ENCODE results near the gene ACTR1B.
"Not testable (repeated sequence)": the region's sequence is repeated elsewhere in the genome, so short reads cannot be mapped to it uniquely, and the experiment has no call there.

Gene ACTR1B

GRCh38 chr2:97663962-97664635 lies at the start of gene ACTR1B:
TSS of gene ACTR1B (minus strand) at chr2:97664044. CDS start at chr2:97663890, 154 bp downstream.
- peak; percentile 88 to 98 (median 96) for DNase-seq

DNA sequence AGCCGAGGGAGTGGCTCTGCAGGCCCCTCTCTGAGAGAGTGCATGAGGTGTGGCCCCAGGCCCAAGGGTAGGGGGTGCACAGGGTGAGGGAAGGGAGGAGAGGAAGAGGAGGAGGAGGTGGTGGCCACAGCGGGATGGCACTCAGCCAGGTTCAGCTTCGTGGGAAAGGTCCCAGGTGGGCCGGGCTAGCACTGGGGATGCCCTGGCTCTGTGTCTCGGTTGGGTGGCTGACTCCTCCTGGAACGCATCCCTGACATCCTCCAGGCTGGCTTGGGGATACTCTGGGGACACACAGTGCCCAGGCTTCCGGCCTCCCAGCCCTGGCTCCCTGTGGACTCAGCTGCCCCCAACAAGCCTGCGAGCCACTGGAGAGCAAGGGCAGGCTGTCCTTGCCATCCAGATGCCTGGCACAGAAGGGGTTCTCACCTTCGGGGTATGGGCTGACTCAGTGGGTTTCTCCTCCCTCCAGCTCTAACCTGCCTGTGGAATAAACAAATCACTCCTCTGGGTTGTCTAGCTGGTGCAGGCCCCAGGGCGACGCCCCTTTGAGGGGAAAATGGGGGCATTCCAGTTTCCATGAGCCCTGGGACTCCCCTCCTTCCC lies 49.0 kb upstream of the ACTR1B start:
- DNase-seq, result no peak

GRCh38 chr2:97712175-97712574 lies 48.3 kb upstream of the ACTR1B start:
- DNase-seq, result not testable (repeated sequence)

DNA sequence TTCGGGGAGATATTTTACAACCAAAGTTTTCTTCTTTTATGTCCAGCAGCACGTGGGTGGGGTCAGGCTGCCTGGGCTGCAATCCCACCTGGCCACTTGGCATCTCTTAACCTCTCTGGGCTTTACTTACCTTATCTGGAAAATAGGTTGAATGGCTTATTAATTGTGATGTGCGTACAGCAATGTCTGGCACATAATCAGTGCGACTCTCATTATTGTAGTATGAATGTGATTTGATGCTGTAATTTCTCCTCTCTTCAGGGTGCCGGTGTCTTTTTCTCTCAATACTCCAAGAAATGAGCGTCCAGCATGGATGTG lies 47.5 kb upstream of the ACTR1B start:
- no peak for DNase-seq

- DNase-seq, result no peak
Observed at GRCh38 chr2:97708608-97709007, 44.8 kb upstream of the ACTR1B start.

GRCh38 chr2:97708048-97708380 lies 44.2 kb upstream of the ACTR1B start:
- no peak for DNase-seq

- no peak for DNase-seq
Observed at GRCh38 chr2:97707362-97708047, 43.7 kb upstream of the ACTR1B start.

DNA sequence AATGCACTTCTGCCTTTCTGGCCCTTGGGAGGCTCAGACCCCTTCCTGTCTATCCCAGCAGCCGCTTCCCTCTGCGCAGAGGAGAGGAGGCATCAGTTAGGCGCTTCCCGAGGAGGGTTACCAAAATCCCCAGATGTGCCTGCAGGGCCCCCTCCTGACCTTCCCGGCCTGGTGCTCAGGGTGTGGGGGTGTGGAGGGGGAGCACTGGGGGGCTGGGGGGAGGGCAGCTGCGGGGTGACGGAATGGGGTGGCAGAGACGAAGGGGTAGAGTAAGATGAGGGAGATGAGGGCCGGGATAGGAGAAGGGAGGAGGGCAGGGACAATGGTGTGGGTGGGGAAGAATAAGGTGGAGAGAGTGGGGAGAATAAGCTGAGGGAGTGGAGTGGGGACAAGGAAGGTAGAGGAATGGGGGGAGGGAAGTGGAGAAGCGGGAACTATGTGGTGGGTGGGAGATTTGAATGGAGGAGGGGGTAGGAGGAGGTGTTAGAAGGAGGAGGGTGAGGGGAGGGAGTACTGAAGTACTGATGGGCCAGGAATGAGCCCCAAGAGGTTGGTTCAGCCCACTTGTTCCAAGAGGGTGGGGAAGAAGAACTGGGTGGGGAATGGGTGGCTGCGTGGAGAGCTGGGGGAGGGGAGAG lies 43.0 kb upstream of the ACTR1B start:
- no peak for DNase-seq

DNA sequence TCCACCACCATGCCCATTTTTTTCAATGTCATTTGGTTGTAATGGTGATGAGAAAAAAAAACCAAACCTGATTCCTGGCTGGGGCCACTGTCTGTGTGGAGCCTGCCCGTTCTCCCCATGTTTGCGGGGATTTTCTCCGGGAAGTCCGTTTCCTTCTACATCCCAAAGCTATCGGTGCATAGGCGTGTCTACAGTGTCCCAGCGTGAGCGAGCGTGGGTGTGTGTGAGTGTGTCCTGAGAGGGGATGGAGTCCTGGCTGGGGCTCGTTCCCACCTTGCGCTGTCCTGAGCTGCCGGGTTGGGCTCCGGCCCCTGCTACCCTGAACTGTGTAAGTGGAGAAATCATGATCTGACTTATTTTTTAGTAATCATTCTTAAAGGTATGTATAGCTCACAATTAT lies 42.3 kb upstream of the ACTR1B start:
- DNase-seq, result no peak

DNA sequence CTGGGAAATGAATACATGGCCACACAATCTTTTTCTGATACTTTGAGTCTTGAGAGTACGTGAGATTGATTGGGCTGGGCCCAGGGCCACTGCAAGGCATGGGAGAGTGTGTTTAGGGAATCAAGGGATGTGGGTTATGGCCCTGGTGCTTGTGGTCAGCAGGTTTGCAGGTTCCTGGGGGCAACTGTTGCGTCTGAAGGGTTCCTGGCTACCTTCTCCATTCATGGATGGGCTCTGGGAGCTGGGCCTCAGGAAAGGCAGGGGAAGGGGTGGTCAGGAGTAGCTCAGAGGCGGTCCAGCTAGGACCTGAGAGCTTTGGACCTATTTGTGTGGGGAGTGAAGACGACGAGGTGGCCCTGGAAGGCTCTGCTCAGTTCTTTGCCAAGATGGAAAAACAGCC lies 41.1 kb upstream of the ACTR1B start:
- no peak for DNase-seq

DNA sequence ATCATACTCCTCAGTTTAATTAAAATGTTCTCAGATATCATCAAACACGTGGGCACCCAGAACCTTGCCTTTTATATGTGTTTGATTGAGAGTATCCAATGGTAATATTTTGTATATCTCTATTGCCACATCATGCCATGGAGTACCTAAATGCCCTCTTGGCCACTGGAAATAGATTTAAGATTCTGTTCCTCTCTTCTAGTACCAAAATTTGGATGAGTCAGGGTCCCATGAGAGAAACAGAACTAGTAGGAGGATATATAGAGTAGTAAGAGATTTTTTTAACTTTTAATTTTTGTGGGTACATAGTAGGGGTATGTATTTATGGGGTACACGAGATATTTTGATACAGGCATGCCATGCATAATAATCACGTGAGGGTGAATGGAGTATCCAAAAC lies 39.9 kb upstream of the ACTR1B start:
- DNase-seq, result no peak

DNA sequence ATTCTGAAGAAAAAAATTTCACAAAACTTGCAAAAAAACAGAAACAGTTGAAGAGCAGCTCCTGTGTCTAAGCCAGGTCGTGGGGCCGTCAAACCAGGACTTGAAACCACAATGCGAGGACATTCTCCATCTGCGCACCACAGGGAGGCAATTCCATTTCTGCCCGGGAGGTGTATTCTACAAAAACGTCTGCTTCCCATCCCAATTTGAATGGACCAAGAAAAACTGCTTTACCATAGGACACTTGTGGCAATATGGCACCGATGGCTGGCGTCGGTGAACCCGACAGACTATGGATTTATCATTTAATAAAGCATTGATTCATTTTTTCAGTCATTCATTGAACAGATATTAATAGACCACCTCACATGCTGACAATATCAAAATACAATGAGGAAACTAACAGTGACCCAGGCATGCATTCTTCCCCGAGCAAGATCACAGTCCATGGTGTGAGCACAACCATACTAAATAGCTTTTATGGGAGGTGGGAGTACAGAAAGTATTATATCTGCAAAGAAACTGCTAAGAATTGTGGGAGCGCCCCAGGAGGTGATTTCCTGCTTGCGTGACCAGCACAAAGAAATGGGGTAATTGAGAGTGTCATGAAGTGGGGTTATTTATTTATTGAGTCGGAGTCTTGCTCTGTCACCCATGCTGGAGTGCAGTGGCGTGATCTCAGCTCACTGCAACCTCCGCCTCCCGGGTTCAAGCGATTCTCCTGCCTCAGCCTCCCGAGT lies 39.1 kb upstream of the ACTR1B start:
- DNase-seq, result no peak

GRCh38 chr2:97701851-97702465 lies 38.1 kb upstream of the ACTR1B start:
- no peak for DNase-seq

- DNase-seq, result no peak
Observed at GRCh38 chr2:97701186-97701585, 37.3 kb upstream of the ACTR1B start.

GRCh38 chr2:97699765-97700444 lies 36.1 kb upstream of the ACTR1B start:
- DNase-seq, result peak in 6 of 14 donors; percentile 6 to 17 (median 14)

GRCh38 chr2:97698530-97698929 lies 34.7 kb upstream of the ACTR1B start:
- DNase-seq, result no peak

DNA sequence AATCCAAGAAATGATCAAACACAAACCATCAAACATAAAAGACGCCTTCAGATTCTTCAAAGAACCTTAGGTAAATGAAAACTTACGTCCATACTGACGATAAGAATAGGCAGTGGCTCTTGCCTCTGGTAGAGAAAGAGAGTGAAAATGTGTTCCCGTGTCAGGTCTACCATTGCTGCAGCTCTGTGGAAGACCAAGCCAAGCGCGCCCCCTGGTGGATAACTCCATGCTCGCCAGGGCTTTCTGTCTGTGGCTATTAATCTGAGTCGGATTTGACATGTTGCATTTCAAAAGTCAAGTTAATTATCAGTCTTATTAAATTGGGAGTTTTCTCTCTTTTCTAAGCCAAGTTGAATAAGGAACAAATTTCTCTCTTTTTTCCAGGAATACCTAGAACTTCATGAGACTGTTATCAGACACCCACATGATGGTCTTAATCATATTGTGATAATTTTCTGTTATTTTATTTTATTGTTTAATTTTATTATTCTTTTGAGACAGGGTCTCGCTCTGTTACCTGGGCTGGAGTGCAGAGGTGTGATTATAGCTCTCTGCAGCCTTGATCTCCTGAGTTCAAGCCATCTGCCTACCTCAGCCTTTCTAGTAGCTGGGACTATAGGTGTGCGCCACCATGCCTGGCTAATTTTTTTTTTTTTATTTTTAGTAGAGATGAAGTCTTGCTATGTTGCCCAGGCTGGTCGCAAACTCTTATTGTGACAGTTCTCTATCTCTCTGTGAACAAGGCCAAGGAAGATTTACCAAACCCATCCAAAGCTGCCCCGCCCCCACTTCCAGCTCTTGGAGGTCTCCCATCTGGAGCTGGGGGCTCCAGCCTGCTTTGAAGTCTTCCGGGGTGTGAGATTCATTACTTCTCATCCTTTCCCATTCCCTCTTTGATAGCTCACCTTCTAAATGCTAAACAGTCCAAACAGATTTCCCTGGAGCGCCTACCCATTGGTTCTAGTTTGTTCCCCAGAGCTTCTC lies 33.7 kb upstream of the ACTR1B start:
- peak; percentile 18 to 91 (median 68) for DNase-seq

DNA sequence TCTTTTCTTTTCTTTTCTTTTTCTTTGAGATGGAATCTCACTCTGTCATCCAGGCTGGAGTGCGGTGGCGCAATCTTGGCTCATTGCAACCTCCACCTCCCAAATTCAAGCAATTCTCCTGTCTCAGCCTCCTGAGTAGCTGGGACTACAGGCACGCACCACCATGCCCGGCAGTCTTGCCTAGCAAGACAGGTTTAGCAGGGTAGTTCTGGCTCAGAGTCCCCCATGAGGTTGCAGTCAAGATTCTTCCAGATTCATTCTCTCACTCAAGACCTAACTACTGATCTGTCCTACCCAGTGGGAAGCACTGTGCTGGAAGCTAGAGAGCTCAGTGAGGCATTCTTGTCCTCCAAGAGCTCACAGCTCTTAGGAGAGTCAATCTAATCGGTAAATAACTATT lies 31.9 kb upstream of the ACTR1B start:
- DNase-seq, result no peak

DNA sequence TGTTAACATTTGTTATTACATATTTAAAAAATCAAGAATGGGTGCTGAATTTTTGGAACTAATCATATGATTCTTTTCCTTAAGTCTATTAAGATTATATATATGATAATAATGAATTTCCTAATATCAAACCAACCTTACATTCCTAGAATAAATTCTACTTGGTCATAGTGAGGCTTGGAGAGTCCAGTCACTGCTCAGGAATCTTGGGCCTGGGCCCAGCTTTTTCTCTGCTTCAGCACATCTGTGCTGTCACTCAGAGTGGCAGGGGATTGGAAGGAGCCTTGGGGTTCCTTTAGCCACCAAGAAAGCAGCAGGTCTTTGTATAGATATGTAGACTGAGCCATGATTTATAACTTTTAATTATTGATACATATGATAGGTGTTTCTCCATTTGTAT lies 29.6 kb upstream of the ACTR1B start:
- DNase-seq, result no peak

DNA sequence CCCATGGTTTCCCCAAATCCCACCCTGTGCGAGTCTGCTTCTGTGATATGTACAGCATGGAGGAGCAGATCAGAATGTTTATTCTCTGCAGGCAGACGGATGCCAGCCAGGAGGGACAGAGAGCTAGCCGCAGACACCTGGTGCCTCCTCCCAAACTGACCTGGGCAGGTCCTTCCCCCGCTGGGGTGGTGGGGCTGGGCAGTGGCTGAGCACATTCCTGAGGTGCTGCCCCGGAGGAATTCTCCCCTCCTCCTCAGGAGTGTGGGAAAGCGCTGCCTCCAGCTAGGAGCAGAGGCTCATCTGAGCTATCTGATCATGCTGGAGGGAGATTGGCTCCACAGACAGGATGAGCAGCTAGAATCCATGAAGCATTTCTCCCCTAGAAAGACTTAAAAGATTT lies 27.3 kb upstream of the ACTR1B start:
- no peak for DNase-seq
